MM.1S (cell line): Measurements from ENCODE around the gene CLASP1.

Source experiments
- DNase-seq: peaks from one replicate; pipeline ENCODE4 v3.0.0-alpha.2; 2015
- H2AFZ ChIP-seq: fragments of 300-600 bp; sonication (generic); 2 replicates; pipeline ENCODE4 v1.6.0; 2016; ENCODE audit warnings: antibody characterized with exemption, low read length
- H3F3A ChIP-seq: fragments of 300-600 bp; sonication (generic); 2 replicates; pipeline ENCODE4 v1.6.1; 2016; ENCODE audit warnings: mild to moderate bottlenecking, antibody characterized with exemption, low read length, moderate library complexity, mixed read lengths; ENCODE audit not compliant: insufficient read depth
- H3K27ac ChIP-seq: fragments of 300-600 bp; sonication (generic); 2 replicates; pipeline ENCODE4 v1.5.1; 2016; ENCODE audit warnings: mild to moderate bottlenecking, low read length
- H3K27me3 ChIP-seq: fragments of 300-600 bp; sonication (generic); replicated peaks from 2 replicates; pipeline ENCODE4 v1.6.0; 2016; ENCODE audit warnings: low read length; ENCODE audit not compliant: insufficient read depth
- H3K36me3 ChIP-seq: fragments of 300-600 bp; sonication (generic); replicated peaks from 2 replicates; pipeline ENCODE4 v1.6.1; 2016; ENCODE audit warnings: mild to moderate bottlenecking, low read length, mixed read lengths; ENCODE audit not compliant: insufficient read depth
- H3K4me1 ChIP-seq: fragments of 300-600 bp; sonication (generic); 2 replicates; pipeline ENCODE4 v1.6.1; 2016; ENCODE audit warnings: low read length, mixed read lengths
- H3K4me2 ChIP-seq: fragments of 300-600 bp; sonication (generic); 2 replicates; pipeline ENCODE4 v1.6.0; 2016; ENCODE audit warnings: low read depth, low read length
- H3K4me3 ChIP-seq: fragments of 300-600 bp; sonication (generic); 2 replicates; pipeline ENCODE4 v1.5.1; 2016; ENCODE audit warnings: low read length, mixed read lengths
- H3K79me2 ChIP-seq: fragments of 300-600 bp; sonication (generic); 2 replicates; pipeline ENCODE4 v1.6.1; 2016; ENCODE audit warnings: mixed run types, low read length, mixed read lengths
- H3K9ac ChIP-seq: fragments of 300-600 bp; sonication (generic); 2 replicates; pipeline ENCODE4 v1.6.1; 2016; ENCODE audit warnings: low read length, mixed read lengths
- H3K9me2 ChIP-seq: fragments of 300-600 bp; sonication (generic); replicated peaks from 2 replicates; pipeline ENCODE4 v1.6.1; 2016; ENCODE audit warnings: mild to moderate bottlenecking, low read length, mixed read lengths; ENCODE audit not compliant: insufficient read depth
- H3K9me3 ChIP-seq: fragments of 300-600 bp; sonication (generic); replicated peaks from 2 replicates; pipeline ENCODE4 v1.6.1; 2016; ENCODE audit warnings: mild to moderate bottlenecking, low read length, mixed read lengths; ENCODE audit not compliant: insufficient read depth
- H4K20me1 ChIP-seq: fragments of 300-600 bp; sonication (generic); 2 replicates; pipeline ENCODE4 v1.6.1; 2016; ENCODE audit warnings: mild to moderate bottlenecking, low read length, moderate library complexity, mixed read lengths; ENCODE audit not compliant: insufficient read depth
- CTCF ChIP-seq: fragments of 300-600 bp; sonication (generic); IDR thresholded peaks from 2 replicates; pipeline ENCODE4 v1.5.1; 2016; ENCODE audit warnings: antibody characterized with exemption, low read length, mixed read lengths
- EZH2 ChIP-seq: fragments of 300-600 bp; sonication (generic); optimal IDR thresholded peaks from 2 replicates; pipeline ENCODE3; 2017; ENCODE audit warnings: low read depth, mild to moderate bottlenecking, antibody characterized with exemption, low read length, mixed read lengths
- EZH2phosphoT487 ChIP-seq: fragments of 300-600 bp; sonication (generic); IDR thresholded peaks from 2 replicates; pipeline ENCODE4 v1.6.1; 2018; ENCODE audit warnings: antibody characterized with exemption, low read length

The CLASP1 gene

DNA sequence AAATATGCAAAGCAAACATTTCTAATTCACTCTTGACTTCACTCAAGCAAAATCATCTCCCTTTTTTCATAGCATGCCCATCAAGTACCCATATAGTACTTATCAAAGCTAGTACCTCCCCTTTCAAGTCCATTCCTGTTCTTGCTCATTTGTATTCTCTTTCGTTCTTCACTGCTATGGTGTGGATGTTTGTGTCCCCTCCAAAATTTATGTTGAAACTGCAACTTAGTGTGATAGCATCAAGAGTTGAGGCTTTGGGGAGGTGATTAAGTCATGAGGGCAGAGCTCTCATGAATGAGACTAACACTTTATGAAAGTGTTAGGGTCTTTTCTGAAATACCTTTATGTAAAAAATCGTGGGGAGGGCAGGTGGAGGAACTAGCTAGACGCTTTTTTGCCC lies 65.7 kb downstream of the CLASP1 start:
- no peaks in the 10 kb centered on the region for H3K9me3 ChIP-seq
- peaks cover 69% of the 10 kb centered on the region for H3K79me2 ChIP-seq
- H3K36me3 ChIP-seq, result no peaks in the 10 kb centered on the region
- DNase-seq, result no peak
- H3F3A ChIP-seq, result no peaks in the 10 kb centered on the region
- no peak overlapping the region for H3K27ac ChIP-seq
- no peaks in the 10 kb centered on the region for H4K20me1 ChIP-seq
- H3K9ac ChIP-seq, result no peak overlapping the region
- H3K4me3 ChIP-seq, result no peak overlapping the region
- TF ChIP-seq CTCF (no peak), EZH2 (no peak), EZH2phosphoT487 (no peak)
- no peaks in the 10 kb centered on the region for H3K27me3 ChIP-seq
- H2AFZ ChIP-seq, result no peak overlapping the region
- H3K9me2 ChIP-seq, result no peaks in the 10 kb centered on the region
- no peaks in the 10 kb centered on the region for H3K4me1 ChIP-seq
- H3K4me2 ChIP-seq, result no peak overlapping the region

- H3K9me2 ChIP-seq, result no peaks in the 10 kb centered on the region
- H3K27ac ChIP-seq, result no peak overlapping the region
- no peak overlapping the region for H3K4me3 ChIP-seq
- no peaks in the 10 kb centered on the region for H3F3A ChIP-seq
- no peak overlapping the region for H3K4me2 ChIP-seq
- H2AFZ ChIP-seq, result no peak overlapping the region
- no peaks in the 10 kb centered on the region for H4K20me1 ChIP-seq
- TF ChIP-seq CTCF, result no peak
- TF ChIP-seq EZH2, result no peak
- TF ChIP-seq EZH2phosphoT487, result no peak
- peaks cover 73% of the 10 kb centered on the region for H3K79me2 ChIP-seq
- no peaks in the 10 kb centered on the region for H3K4me1 ChIP-seq
- no peaks in the 10 kb centered on the region for H3K36me3 ChIP-seq
- no peaks in the 10 kb centered on the region for H3K9me3 ChIP-seq
- no peak for DNase-seq
- no peaks in the 10 kb centered on the region for H3K27me3 ChIP-seq
- H3K9ac ChIP-seq, result no peak overlapping the region
Measured at GRCh38 chr2:121582272-121582671, 67.0 kb downstream of the CLASP1 start.

GRCh38 chr2:121579309-121579708 lies 70.0 kb downstream of the CLASP1 start:
- no peak for TF ChIP-seq EZH2
- TF ChIP-seq CTCF, result no peak
- TF ChIP-seq EZH2phosphoT487, result no peak
- H3K4me1 ChIP-seq, result no peaks in the 10 kb centered on the region
- H3K79me2 ChIP-seq, result peaks cover 72% of the 10 kb centered on the region
- no peaks in the 10 kb centered on the region for H3F3A ChIP-seq
- no peaks in the 10 kb centered on the region for H3K9me2 ChIP-seq
- no peak overlapping the region for H3K4me3 ChIP-seq
- H3K36me3 ChIP-seq, result no peaks in the 10 kb centered on the region
- no peak overlapping the region for H2AFZ ChIP-seq
- no peak overlapping the region for H3K27ac ChIP-seq
- DNase-seq, result no peak
- no peaks in the 10 kb centered on the region for H3K9me3 ChIP-seq
- no peaks in the 10 kb centered on the region for H3K27me3 ChIP-seq
- no peak overlapping the region for H3K4me2 ChIP-seq
- no peaks in the 10 kb centered on the region for H4K20me1 ChIP-seq
- H3K9ac ChIP-seq, result no peak overlapping the region

- TF ChIP-seq CTCF (no peak), EZH2phosphoT487 (no peak), EZH2 (no peak)
- Histone ChIP-seq H3K27ac (no peak overlapping the region), H3K9ac (no peak overlapping the region), H3K36me3 (no peaks in the 10 kb centered on the region), H3K9me3 (no peaks in the 10 kb centered on the region), H3K4me1 (no peaks in the 10 kb centered on the region), H3F3A (no peaks in the 10 kb centered on the region), H4K20me1 (no peaks in the 10 kb centered on the region), H3K27me3 (no peaks in the 10 kb centered on the region), H3K4me2 (no peak overlapping the region), H3K9me2 (no peaks in the 10 kb centered on the region), H3K79me2 (peaks cover 64% of the 10 kb centered on the region), H2AFZ (no peak overlapping the region), H3K4me3 (no peak overlapping the region)
- DNase-seq, result no peak
Measured at GRCh38 chr2:121577381-121577780, 71.9 kb downstream of the CLASP1 start.
